Stimulated activated memory B cell treated with anti-CD40 and anti-IgM and Interleukin-4, amounts not matched to agents 10 μg/mL and 1 μg/mL and 100 μg/mL, for 72 hours (primary cell): ENCODE data around the gene COL8A2.

ENCODE experiments used
- ATAC-seq: fragments of 150-1000 bp; cut with Tn5 transposase; 2 replicates; pipeline ENCODE4 v1.10.0; 2021
- H3K27ac Mint-ChIP-seq: one replicate; pipeline ENCODE4 v1.8.0; 2022; ENCODE audit warnings: mild to moderate bottlenecking, mixed read lengths
- H3K27me3 Mint-ChIP-seq: one replicate; pipeline ENCODE4 v1.8.0; 2022; ENCODE audit warnings: mixed read lengths
- H3K36me3 Mint-ChIP-seq: one replicate; pipeline ENCODE4 v1.8.0; 2022; ENCODE audit warnings: mixed read lengths
- H3K4me1 Mint-ChIP-seq: one replicate; pipeline ENCODE4 v1.8.0; 2022; ENCODE audit warnings: mixed read lengths
- H3K4me3 Mint-ChIP-seq: one replicate; pipeline ENCODE4 v1.8.0; 2022; ENCODE audit warnings: mild to moderate bottlenecking, moderate library complexity, mixed read lengths
- H3K9me3 Mint-ChIP-seq: one replicate; pipeline ENCODE4 v1.8.0; 2022; ENCODE audit warnings: mixed read lengths

COL8A2 gene

GRCh38 chr1:36085686-36086526 lies 39.1 kb downstream of the COL8A2 start:
- no peak overlapping the region for H3K4me3 Mint-ChIP-seq
- peaks cover 16% of the 10 kb centered on the region for H3K4me1 Mint-ChIP-seq
- no peaks in the 10 kb centered on the region for H3K36me3 Mint-ChIP-seq
- no peak overlapping the region for H3K27ac Mint-ChIP-seq
- no peaks in the 10 kb centered on the region for H3K9me3 Mint-ChIP-seq
- H3K27me3 Mint-ChIP-seq = peaks cover 42% of the 10 kb centered on the region
- no peak for ATAC-seq

GRCh38 chr1:36085126-36085525 lies 39.9 kb downstream of the COL8A2 start:
- Mint-ChIP-seq H3K36me3 (no peaks in the 10 kb centered on the region), H3K4me3 (no peak overlapping the region), H3K27me3 (peaks cover 42% of the 10 kb centered on the region), H3K4me1 (peaks cover 13% of the 10 kb centered on the region), H3K27ac (no peak overlapping the region), H3K9me3 (no peaks in the 10 kb centered on the region)
- ATAC-seq = no peak

GRCh38 chr1:36084497-36085115 lies 40.4 kb downstream of the COL8A2 start:
- ATAC-seq = no peak
- Mint-ChIP-seq H3K4me3 (no peak overlapping the region), H3K4me1 (peaks cover 8% of the 10 kb centered on the region), H3K27ac (no peak overlapping the region), H3K36me3 (no peaks in the 10 kb centered on the region), H3K27me3 (peaks cover 42% of the 10 kb centered on the region), H3K9me3 (no peaks in the 10 kb centered on the region)

GRCh38 chr1:36083635-36084496 lies 41.2 kb downstream of the COL8A2 start, which contains the start of gene TEKT2:
Gene TEKT2, plus strand, starts transcription at chr1:36084094. Its CDS starts 828 bp downstream, at chr1:36084922.
- no peaks in the 10 kb centered on the region for H3K36me3 Mint-ChIP-seq
- H3K9me3 Mint-ChIP-seq = no peaks in the 10 kb centered on the region
- no peak for ATAC-seq
- peaks cover 46% of the 10 kb centered on the region for H3K27me3 Mint-ChIP-seq
- no peak within 1 kb of the TSS for H3K27ac Mint-ChIP-seq
- peak within 1 kb of the TSS; percentile 58 for H3K4me3 Mint-ChIP-seq
- peaks cover under 1% of the 10 kb centered on the region for H3K4me1 Mint-ChIP-seq

- H3K4me1 Mint-ChIP-seq = no peaks in the 10 kb centered on the region
Observed at GRCh38 chr1:36083219-36083618, 41.8 kb downstream of the COL8A2 start.

GRCh38 chr1:36081926-36082485 lies 43.0 kb downstream of the COL8A2 start:
- Mint-ChIP-seq H3K4me1 (no peaks in the 10 kb centered on the region), H3K4me3 (no peak overlapping the region)

More at GRCh38 chr1:36083219-36083618, 41.8 kb downstream of the COL8A2 start:
- H3K36me3 Mint-ChIP-seq = no peaks in the 10 kb centered on the region
- peaks cover 53% of the 10 kb centered on the region for H3K27me3 Mint-ChIP-seq
- no peak overlapping the region for H3K27ac Mint-ChIP-seq
- H3K9me3 Mint-ChIP-seq = no peaks in the 10 kb centered on the region
- ATAC-seq = no peak
- H3K4me3 Mint-ChIP-seq = no peak overlapping the region

GRCh38 chr1:36080801-36081200 lies 44.2 kb downstream of the COL8A2 start:
- no peaks in the 10 kb centered on the region for H3K4me1 Mint-ChIP-seq
- no peaks in the 10 kb centered on the region for H3K36me3 Mint-ChIP-seq
- H3K4me3 Mint-ChIP-seq = no peak overlapping the region
- no peak for ATAC-seq
- H3K27ac Mint-ChIP-seq = no peak overlapping the region
- H3K9me3 Mint-ChIP-seq = no peaks in the 10 kb centered on the region
- H3K27me3 Mint-ChIP-seq = peaks cover 44% of the 10 kb centered on the region

More at GRCh38 chr1:36081926-36082485, 43.0 kb downstream of the COL8A2 start:
- Mint-ChIP-seq H3K27me3 (peaks cover 55% of the 10 kb centered on the region), H3K27ac (no peak overlapping the region), H3K36me3 (no peaks in the 10 kb centered on the region), H3K9me3 (no peaks in the 10 kb centered on the region)
- no peak for ATAC-seq

- Mint-ChIP-seq H3K27me3 (peaks cover 38% of the 10 kb centered on the region), H3K4me1 (no peaks in the 10 kb centered on the region), H3K4me3 (no peak overlapping the region), H3K9me3 (no peaks in the 10 kb centered on the region), H3K36me3 (no peaks in the 10 kb centered on the region), H3K27ac (no peak overlapping the region)
- ATAC-seq = no peak
Observed at GRCh38 chr1:36080236-36080635, 44.8 kb downstream of the COL8A2 start.

- Mint-ChIP-seq H3K36me3 (no peaks in the 10 kb centered on the region), H3K4me1 (no peaks in the 10 kb centered on the region), H3K27ac (no peak overlapping the region), H3K9me3 (no peaks in the 10 kb centered on the region), H3K4me3 (no peak overlapping the region), H3K27me3 (peaks cover 24% of the 10 kb centered on the region)
- ATAC-seq = no peak
Observed at GRCh38 chr1:36076979-36077573, 47.9 kb downstream of the COL8A2 start.

GRCh38 chr1:36070349-36070748 lies 54.7 kb downstream of the COL8A2 start:
- ATAC-seq = no peak
- H3K4me1 Mint-ChIP-seq = no peaks in the 10 kb centered on the region
- H3K36me3 Mint-ChIP-seq = no peaks in the 10 kb centered on the region
- no peaks in the 10 kb centered on the region for H3K27me3 Mint-ChIP-seq
- H3K4me3 Mint-ChIP-seq = no peak overlapping the region
- no peak overlapping the region for H3K27ac Mint-ChIP-seq
- no peaks in the 10 kb centered on the region for H3K9me3 Mint-ChIP-seq

- no peaks in the 10 kb centered on the region for H3K4me1 Mint-ChIP-seq
- no peaks in the 10 kb centered on the region for H3K9me3 Mint-ChIP-seq
- H3K27ac Mint-ChIP-seq = no peak overlapping the region
- no peaks in the 10 kb centered on the region for H3K36me3 Mint-ChIP-seq
- no peak overlapping the region for H3K4me3 Mint-ChIP-seq
- ATAC-seq = no peak
- H3K27me3 Mint-ChIP-seq = no peaks in the 10 kb centered on the region
Observed at GRCh38 chr1:36068866-36069265, 56.2 kb downstream of the COL8A2 start.

GRCh38 chr1:36067871-36068270 lies 57.2 kb downstream of the COL8A2 start:
- no peak for ATAC-seq
- Mint-ChIP-seq H3K9me3 (no peaks in the 10 kb centered on the region), H3K4me1 (no peaks in the 10 kb centered on the region), H3K27me3 (no peaks in the 10 kb centered on the region), H3K27ac (no peak overlapping the region), H3K36me3 (no peaks in the 10 kb centered on the region), H3K4me3 (no peak overlapping the region)

- Mint-ChIP-seq H3K9me3 (no peaks in the 10 kb centered on the region), H3K27me3 (no peaks in the 10 kb centered on the region), H3K4me3 (no peak overlapping the region), H3K36me3 (peaks cover 5% of the 10 kb centered on the region), H3K4me1 (no peaks in the 10 kb centered on the region), H3K27ac (no peak overlapping the region)
- no peak for ATAC-seq
Observed at GRCh38 chr1:36062315-36062714, 62.7 kb downstream of the COL8A2 start.

- Mint-ChIP-seq H3K9me3 (no peaks in the 10 kb centered on the region), H3K4me1 (no peaks in the 10 kb centered on the region), H3K36me3 (peaks cover 33% of the 10 kb centered on the region), H3K27me3 (no peaks in the 10 kb centered on the region), H3K27ac (no peak overlapping the region), H3K4me3 (no peak overlapping the region)
- ATAC-seq = no peak
Observed at GRCh38 chr1:36055706-36056105, 69.3 kb downstream of the COL8A2 start.

- H3K27ac Mint-ChIP-seq = no peak overlapping the region
- ATAC-seq = no peak
- no peaks in the 10 kb centered on the region for H3K27me3 Mint-ChIP-seq
- H3K36me3 Mint-ChIP-seq = peaks cover 40% of the 10 kb centered on the region
- no peak overlapping the region for H3K4me3 Mint-ChIP-seq
- no peaks in the 10 kb centered on the region for H3K9me3 Mint-ChIP-seq
- no peaks in the 10 kb centered on the region for H3K4me1 Mint-ChIP-seq
Observed at GRCh38 chr1:36053978-36054377, 71.0 kb downstream of the COL8A2 start.
